ENCODE data around the gene DVL1. TPM values are rescaled to one million over a fixed set of nuclear protein-coding genes. Genes with fewer than 3 reads are reported as not detected.
A peak's percentile ranks its signal among the peaks of the same experiment; 100 is the strongest.

Gene DVL1
- total and polyA plus RNA-seq, 9 of the 15 experiments (the other 6 are each of a cell fraction or from before 2014, with no cell fraction given), result 0.62 to 135 (median 24.3) TPM

DNA sequence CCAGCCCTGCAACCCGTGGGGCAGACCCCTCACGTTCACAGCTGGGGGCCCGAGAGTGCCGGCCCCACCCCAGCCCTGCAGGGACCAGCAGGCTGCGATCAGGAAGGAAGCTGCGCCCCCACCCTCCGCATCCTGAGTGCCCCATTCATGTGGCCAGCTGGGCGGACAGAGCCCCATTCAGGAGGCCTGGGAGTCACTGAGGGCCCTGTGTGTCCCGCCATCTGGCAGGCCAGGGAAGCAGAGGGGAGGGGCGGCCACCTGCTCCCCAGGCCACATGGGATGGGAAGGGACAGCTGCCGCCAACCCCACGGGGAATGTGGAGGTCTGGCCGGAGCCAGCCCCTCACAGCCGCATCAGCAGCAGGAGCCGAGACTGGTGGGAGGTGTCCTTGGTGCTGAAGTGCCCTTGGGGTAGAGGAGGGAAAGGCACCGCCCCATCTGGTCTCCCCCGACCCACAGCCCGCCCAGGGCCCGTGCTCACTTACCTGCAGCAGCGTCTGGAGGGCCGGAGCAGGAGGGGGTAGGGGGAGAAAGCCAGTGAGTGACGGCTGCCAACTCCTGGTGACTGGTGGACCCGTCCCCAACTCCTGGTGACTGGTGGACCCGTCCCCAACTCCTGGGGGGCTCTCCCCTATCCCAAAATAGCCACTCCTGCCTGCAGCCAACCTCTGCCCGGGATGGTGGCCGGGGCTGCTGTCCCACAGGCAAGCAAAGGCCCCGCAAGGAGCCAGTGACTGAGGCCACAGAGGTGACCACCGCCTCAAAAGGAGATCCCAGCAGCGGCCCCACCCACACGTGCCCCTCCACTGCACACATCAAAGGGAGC lies 50.1 kb downstream of the DVL1 start (continued):
- TF ChIP-seq ZNF551 (CRISPR knock-in tag; IDR thresholded peaks at IDR 0.05) (no peak), ZBTB7A (IDR thresholded peaks at IDR 0.05; ENCODE audit: borderline replicate concordance, control insufficient read depth, low read depth, low read length) (peak; percentile 24; the same call in 1 of the 2 replicates), EWSR1 (IDR thresholded peaks at IDR 0.05; ENCODE audit: borderline replicate concordance, low read depth, partially characterized antibody) (no peak), TFAM (CRISPR knock-in tag; conservative IDR thresholded peaks at IDR 0.05) (no peak), KLF1 (tag; IDR thresholded peaks at IDR 0.05) (no peak), COPS2 (conservative IDR thresholded peaks at IDR 0.05) (no peak), E2F4 (CRISPR knock-in tag; IDR thresholded peaks at IDR 0.05; ENCODE audit: low read depth) (0 out of 2 replicates have a peak, but pooled peaks have one; percentile 28), RBFOX2 (IDR thresholded peaks at IDR 0.05; ENCODE audit: low read depth, low read length) (0 out of 2 replicates have a peak, but pooled peaks have one; percentile 12), EHMT2 (IDR thresholded peaks at IDR 0.05) (peak; percentile 89), TAF1 (IDR thresholded peaks at IDR 0.05; ENCODE audit: control insufficient read depth, extremely low read depth, insufficient read depth, low read length, severe bottlenecking) (no peak), MCM3 (IDR thresholded peaks at IDR 0.05) (no peak), ZNF140 (CRISPR knock-in tag; IDR thresholded peaks at IDR 0.05) (no peak), TARDBP (IDR thresholded peaks at IDR 0.05) (no peak), ZNF445 (CRISPR knock-in tag; IDR thresholded peaks at IDR 0.05; ENCODE audit: low read depth) (no peak), MYNN (IDR thresholded peaks at IDR 0.05) (no peak), MYNN (CRISPR knock-in tag; IDR thresholded peaks at IDR 0.05) (no peak)
- TF ChIP-seq, protein P1, sequence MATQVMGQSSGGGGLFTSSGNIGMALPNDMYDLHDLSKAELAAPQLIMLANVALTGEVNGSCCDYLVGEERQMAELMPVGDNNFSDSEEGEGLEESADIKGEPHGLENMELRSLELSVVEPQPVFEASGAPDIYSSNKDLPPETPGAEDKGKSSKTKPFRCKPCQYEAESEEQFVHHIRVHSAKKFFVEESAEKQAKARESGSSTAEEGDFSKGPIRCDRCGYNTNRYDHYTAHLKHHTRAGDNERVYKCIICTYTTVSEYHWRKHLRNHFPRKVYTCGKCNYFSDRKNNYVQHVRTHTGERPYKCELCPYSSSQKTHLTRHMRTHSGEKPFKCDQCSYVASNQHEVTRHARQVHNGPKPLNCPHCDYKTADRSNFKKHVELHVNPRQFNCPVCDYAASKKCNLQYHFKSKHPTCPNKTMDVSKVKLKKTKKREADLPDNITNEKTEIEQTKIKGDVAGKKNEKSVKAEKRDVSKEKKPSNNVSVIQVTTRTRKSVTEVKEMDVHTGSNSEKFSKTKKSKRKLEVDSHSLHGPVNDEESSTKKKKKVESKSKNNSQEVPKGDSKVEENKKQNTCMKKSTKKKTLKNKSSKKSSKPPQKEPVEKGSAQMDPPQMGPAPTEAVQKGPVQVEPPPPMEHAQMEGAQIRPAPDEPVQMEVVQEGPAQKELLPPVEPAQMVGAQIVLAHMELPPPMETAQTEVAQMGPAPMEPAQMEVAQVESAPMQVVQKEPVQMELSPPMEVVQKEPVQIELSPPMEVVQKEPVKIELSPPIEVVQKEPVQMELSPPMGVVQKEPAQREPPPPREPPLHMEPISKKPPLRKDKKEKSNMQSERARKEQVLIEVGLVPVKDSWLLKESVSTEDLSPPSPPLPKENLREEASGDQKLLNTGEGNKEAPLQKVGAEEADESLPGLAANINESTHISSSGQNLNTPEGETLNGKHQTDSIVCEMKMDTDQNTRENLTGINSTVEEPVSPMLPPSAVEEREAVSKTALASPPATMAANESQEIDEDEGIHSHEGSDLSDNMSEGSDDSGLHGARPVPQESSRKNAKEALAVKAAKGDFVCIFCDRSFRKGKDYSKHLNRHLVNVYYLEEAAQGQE (IDR thresholded peaks at IDR 0.05; ENCODE audit: borderline replicate concordance), result peak; percentile 96
- TF ChIP-seq, protein P1 (CRISPR knock-in tag; IDR thresholded peaks at IDR 0.05; ENCODE audit: low read depth), result peak; percentile 90
- TF ChIP-seq, protein P2, sequence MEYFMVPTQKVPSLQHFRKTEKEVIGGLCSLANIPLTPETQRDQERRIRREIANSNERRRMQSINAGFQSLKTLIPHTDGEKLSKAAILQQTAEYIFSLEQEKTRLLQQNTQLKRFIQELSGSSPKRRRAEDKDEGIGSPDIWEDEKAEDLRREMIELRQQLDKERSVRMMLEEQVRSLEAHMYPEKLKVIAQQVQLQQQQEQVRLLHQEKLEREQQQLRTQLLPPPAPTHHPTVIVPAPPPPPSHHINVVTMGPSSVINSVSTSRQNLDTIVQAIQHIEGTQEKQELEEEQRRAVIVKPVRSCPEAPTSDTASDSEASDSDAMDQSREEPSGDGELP (CRISPR knock-in tag; IDR thresholded peaks at IDR 0.05; ENCODE audit: borderline replicate concordance), result peak; percentile 40; the same call in 1 of the 2 replicates
